ENCODE results near the gene SEMA5A.
"Not testable (repeated sequence)": the region's sequence is repeated elsewhere in the genome, so short reads cannot be mapped to it uniquely, and the experiment has no call there.

Gene SEMA5A

DNA sequence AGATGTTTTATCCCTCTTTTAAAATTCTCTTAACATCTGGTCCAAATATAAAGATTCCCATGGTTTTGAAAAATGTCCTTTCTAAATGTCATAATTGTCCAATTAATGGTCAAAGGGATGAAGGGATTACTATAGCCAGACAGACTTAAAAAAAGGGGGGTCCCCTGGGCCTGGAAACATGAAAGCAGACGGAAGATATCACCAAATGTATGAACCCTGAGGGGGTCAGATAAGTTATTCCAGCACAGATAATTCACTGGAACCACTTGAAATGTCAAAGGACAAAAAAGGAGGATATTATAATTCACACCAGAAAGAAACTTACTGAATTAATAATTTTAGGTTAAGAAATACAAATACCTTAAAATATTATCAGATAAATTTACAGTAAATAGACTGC is 155.8 kb downstream of the SEMA5A start:
- DNase-seq = no peak

- no peak for DNase-seq
Observed at GRCh38 chr5:9388941-9389674, 156.8 kb downstream of the SEMA5A start.

DNA sequence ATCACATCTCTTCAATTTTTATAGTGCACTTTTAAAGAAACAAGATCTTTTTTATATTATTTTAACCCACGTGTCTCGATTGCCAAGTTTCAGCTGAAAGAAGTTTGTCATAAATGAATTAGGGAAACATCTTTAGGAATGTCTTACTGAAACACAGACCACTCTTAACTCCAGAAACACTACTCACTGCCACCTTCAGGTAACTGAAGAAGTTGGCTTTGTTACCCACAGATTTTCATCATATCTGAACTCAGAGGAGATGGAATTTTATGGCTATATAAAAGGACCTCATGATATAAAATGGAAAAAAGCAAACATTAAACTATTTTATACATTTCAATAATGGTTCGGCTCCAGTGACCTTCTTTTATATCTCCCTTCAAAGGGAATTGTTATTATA is 158.0 kb downstream of the SEMA5A start:
- DNase-seq = no peak

GRCh38 chr5:9386945-9387344 is 158.9 kb downstream of the SEMA5A start:
- DNase-seq = no peak

DNA sequence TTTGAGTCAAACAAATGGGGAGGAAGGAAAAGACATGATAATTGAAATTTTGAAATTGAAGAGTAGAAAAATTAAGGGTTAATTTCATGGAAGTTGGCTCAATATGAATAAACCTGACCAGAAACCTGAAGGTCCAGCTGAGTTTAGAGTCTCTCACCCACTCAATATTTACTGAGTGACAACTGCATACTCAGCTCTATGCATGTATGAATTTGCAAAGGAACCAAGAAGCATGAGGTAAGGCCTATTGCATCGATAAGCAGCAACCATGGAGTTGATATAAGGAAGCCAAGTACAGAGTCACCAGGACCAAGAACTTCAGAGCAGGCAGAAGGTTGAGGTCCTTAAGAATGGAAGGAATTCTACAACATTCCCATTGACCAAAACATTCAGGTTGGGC is 163.4 kb downstream of the SEMA5A start:
- DNase-seq = no peak

- no peak for DNase-seq
Observed at GRCh38 chr5:9381464-9381863, 164.4 kb downstream of the SEMA5A start.

GRCh38 chr5:9380109-9380508 is 165.8 kb downstream of the SEMA5A start:
- DNase-seq = no peak

DNA sequence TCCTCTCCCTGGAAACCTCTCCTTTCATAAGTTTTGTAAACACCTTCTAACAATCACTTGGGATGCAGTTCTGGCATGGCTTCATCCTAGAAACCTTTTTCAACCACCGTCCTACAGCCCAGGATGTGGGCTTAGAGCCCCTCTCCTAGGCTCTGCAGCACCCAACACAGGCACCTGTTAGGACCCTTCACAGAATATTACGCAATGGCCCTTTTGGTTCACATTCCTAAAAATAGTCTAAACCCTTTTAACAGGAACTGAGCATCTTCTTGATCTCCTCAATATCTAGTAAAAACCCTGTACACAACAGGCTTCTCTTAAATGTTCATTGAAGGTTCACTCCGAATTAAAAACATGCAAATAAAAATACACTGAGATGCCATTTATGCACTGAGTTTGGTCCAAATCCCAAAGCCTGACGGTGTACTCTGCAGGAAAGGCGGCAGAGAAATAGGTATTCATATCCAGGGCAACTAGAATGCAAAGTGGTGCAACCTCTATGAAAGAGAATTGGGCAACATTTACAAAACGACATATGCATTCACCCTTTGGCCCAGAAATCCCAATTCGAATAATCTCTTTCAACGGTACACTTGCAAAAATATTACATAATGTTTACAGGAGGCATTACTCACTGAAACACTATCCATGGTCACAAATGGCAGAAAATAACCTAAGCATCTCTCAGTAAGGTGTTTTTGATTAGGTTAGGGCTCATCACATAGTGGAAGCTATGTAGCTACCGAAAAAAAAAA is 169.3 kb downstream of the SEMA5A start:
- no peak for DNase-seq

- no peak for DNase-seq
Observed at GRCh38 chr5:9375756-9376155, 170.1 kb downstream of the SEMA5A start.

DNA sequence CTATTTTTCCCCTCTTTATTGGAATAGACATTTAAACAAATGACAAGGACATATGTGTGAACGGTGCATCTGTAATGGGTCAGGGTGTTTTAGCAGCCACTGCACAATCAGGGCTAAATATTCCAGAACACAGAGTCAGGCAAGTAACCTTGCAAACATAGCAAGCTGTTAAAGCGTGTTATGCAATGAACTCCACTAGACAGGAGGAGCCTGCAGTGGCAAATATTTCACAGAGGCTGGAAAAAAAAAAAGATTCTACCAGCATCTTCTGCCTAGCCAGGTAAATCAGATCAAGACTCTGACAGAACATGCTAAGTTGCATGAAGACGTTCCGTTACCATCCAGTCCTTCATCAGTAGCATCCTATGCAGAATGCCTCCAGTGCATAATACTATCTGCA is 171.8 kb downstream of the SEMA5A start:
- DNase-seq = no peak

- DNase-seq = no peak
Observed at GRCh38 chr5:9373571-9373970, 172.3 kb downstream of the SEMA5A start.

DNA sequence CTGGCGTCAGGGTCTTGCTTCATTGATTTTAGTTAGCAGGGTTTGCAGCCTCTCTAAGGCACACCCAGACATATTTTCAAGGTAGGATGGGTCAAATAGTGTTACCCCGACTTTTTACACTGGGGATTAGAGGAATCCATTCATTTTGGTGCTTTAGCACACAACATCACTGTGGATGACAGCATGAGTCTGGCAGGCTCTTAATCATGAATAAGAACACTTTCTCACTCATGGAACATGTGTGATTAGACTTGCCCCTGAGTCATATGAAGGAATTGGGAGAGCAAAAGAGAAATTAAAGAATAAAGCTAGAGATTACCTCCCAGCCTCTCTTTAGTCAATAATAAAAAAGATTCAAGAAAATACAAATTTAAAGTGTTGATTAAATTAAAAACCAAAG is 175.6 kb downstream of the SEMA5A start:
- no peak for DNase-seq

- DNase-seq = no peak
Observed at GRCh38 chr5:9365512-9365911, 180.4 kb downstream of the SEMA5A start.

DNA sequence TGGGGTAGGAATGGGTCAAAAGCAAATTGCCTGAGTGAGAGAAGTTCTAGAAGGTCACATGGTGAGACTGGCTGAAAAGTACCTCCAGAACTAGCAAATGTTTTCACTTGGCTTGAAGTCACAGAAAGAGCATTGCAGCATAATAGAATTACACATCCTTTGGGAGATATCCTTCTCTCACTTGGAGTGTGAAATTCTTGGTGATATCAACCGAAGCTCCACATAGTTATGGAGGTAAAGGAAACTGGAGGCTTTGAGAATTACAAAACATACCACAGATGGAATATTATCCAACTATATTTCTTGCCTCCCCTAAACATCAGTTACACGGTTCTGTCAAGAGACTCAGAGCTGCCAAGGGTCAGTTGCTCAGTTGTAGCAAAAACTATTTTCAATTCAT is 182.4 kb downstream of the SEMA5A start:
- DNase-seq = no peak

GRCh38 chr5:9363026-9363425 is 182.8 kb downstream of the SEMA5A start:
- no peak for DNase-seq

DNA sequence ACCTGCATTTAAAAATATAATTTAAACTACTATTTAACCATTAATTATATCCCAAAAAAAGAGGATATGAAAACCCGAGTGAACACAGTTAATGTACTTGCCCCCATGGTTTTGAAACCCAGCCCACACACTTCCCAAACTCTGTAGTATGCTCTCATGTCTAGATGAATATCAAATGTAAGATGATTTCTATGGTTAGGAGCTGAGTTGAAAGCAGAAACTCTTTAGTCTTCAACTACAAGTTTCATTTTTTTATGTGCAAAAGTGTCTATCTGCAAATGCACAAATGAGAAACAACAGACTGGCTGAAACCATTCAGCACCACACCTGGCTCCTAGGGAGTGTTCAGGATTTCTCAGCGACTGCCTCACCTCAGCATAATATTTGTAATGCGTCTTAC is 183.3 kb downstream of the SEMA5A start:
- DNase-seq = no peak

DNA sequence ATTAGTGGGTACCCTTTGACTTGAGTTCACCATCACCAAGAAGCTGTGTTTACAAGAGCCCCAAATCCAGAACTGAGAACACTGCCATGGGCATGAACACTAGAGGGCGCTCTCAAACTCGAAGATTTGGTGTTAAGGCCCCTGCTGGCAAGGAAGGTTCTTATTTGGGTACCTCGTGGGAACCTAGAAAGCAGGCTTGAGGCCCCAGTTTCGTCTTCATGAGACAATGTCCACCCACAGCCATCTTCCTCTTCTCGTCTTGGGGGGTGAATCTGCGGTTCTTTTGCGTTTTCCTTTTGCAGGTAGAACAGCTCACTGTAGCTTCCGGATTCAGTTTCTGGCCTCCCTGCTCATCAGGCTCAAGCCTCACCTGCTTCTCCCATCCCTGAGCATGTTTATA is 184.0 kb downstream of the SEMA5A start:
- no peak for DNase-seq

GRCh38 chr5:9358961-9359685 is 186.8 kb downstream of the SEMA5A start:
- DNase-seq = no peak

GRCh38 chr5:9356351-9356825 is 189.5 kb downstream of the SEMA5A start:
- DNase-seq = no peak

GRCh38 chr5:9354336-9355081 is 191.4 kb downstream of the SEMA5A start:
- no peak for DNase-seq

DNA sequence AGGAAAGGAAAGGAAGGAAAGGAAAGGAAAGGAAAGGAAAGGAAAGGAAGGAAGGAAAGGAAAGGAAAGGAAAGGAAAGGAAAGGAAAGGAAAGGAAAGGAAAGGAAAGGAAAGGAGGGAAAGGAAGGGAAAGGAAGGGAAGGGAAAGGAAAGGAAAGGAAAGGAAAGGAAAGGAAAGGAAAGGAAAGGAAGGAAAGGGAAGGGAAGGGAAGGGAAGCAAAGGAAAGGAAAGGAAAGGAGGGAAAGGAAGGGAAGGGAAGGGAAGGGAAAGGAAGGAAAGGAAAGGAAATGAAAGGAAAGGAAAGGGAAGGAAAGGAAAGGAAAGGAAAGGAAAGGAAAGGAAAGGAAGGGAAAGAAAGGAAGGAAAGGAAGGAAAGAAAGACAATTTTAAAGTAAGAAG is 192.8 kb downstream of the SEMA5A start:
- DNase-seq = not testable (repeated sequence)

DNA sequence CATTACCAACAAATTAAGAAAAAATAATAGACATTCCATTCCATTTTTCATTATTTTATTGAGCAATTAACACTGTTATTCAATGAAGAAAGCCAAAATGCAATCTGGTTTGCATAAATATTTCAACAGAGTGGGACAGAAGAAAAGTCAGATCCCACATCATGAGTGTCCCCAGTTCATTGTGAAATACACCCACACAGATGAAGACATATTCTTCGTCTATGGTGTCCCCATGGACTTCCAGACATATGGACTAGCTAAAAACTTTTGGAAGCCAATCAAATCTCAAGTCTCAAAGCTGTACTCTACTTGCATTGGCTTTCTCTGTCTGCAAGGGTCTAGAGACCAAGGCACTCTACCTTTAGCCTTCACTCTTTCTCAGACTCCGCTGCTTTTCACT is 194.3 kb downstream of the SEMA5A start:
- no peak for DNase-seq

DNA sequence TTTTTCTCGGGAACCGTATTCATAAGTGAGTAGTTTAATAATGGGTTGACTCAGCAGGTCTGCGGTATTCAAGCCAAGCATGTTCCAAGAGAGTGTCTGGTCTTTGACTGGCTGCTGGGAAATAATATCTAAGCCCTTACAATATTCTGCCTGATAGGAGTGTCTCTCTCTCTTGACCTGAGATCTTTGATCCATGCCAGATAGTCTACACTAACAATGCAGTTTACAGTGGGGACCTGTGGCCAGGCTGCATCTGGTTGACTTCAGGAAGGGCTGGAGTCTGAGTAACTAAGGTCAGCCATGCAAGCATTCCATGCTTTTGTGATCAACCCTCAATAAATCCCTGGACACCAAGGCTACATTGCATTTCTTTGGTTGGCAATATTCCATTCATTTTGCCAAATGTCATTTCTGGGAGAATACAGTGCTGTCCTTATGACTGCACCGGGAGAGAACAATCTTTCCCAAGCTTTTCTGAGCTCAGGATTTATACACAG is 195.5 kb downstream of the SEMA5A start:
- no peak for DNase-seq
